SH-SY5Y (cell line): Measurements from ENCODE around the gene TEDDM1.

Experiments
- GATA2 ChIP-seq: IDR thresholded peaks from 2 replicates; pipeline ENCODE4 v1.6.1; 2011; ENCODE audit warnings: mild to moderate bottlenecking, low read depth, low read length
- GATA3 ChIP-seq: IDR thresholded peaks from 2 replicates; pipeline ENCODE4 v1.6.1; 2011; ENCODE audit warnings: low read depth, mild to moderate bottlenecking, low read length, moderate library complexity

- TF ChIP-seq GATA2 = no peak
- no peak for TF ChIP-seq GATA3
These were observed 26.3 kb upstream of the TEDDM1 start for GRCh38 chr1:182426442-182427430.
